ENCODE measurements around the gene CCM2. TPM values are rescaled to one million over a fixed set of nuclear protein-coding genes. Genes with fewer than 3 reads are reported as not detected.

Gene CCM2
- total and polyA plus RNA-seq, 2 of the 8 experiments (the other 6 are each of a cell fraction or from before 2014, with no cell fraction given) = 31.6 to 41.2 TPM

DNA sequence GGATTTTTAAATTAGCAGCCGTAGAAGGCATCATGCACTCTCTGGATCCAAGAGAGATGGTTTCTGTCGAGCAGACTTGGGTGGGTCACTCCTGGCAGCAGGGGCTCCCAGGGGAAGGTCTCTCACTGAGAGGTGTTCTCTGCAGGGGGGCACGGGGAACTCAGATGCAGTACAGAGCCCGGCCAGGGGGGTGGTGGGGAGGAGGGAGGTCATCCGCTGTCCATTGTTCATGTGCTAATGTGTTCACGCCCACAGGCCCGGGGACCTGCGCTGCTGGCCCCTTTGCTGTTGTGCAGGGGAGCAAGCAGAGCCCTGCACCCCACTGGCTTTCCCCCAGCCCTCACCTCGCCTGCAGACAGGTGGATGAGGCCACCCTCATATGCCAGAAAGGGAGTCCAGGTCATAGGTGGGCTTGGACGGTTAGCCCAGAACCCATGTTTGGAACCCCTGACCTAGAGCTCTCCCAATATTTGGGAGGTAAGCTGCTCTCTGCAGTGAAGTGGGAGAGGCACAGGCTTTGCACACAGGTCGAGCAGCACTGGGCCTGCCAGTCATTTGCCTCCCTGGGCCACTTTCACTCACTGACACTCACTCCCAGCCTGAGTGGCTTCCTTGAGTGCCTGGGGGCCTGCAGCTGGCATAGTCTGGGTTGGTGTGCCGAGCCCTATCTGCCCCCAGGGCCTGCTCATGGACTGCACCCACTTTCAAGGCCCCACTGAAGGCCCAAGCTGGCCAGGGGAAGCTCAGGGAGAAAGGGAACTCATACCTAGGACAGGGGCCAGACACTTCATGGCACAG is 124.1 kb downstream of the CCM2 start:
- peak overlapping the region; percentile 21 for H4K5ac ChIP-seq (ENCODE audit: insufficient read length, low read depth, low read length)
- peak overlapping the region; percentile 65 for H3K4ac ChIP-seq (replicated peaks; ENCODE audit: insufficient read length, low read depth, low read length)
- peak overlapping the region; percentile 87 for H4K91ac ChIP-seq (replicated peaks; ENCODE audit: insufficient read length, low read length)
- H3K4me2 ChIP-seq (ENCODE audit: insufficient read depth in 1 of 2, low read depth in 2 of 2, low read length in 2 of 2) = peak overlapping the region; percentile 9 to 26; a peak in 2 of 4 replicates
- no peak overlapping the region for H3K27ac ChIP-seq (ENCODE audit: low read depth, low read length)
- no peak overlapping the region for H3K14ac ChIP-seq (ENCODE audit: insufficient read length)
- no peaks in the 10 kb centered on the region for H3K9me3 ChIP-seq (ENCODE audit: insufficient read depth in 2 of 2, low read depth in 1 of 2, low read length in 1 of 2)
- H3K27me3 ChIP-seq (replicated peaks in 1 of 4; ENCODE audit: control insufficient read depth in 3 of 4, extremely low read depth in 1 of 4, insufficient read depth in 3 of 4, low read length in 3 of 4) = no peaks in the 10 kb centered on the region
- H3K18ac ChIP-seq (ENCODE audit: extremely low read depth, low read length) = peak overlapping the region; percentile 78
- no peaks in the 10 kb centered on the region for H3K23me2 ChIP-seq (ENCODE audit: low read depth, low read length)
- FAIRE-seq (no peak), DNase-seq (ENCODE audit: low read depth in 1 of 2, low spot score in 2 of 2) (peak in 1 of 2 experiments; percentile 56)
- H2BK120ac ChIP-seq (replicated peaks; ENCODE audit: low read depth, low read length) = no peak overlapping the region
- H2BK5ac ChIP-seq (ENCODE audit: low read depth, low read length) = peak overlapping the region; percentile 32; the same call in 1 of the 2 replicates
- H3K23ac ChIP-seq (ENCODE audit: insufficient read length) = no peak overlapping the region
- no peak overlapping the region for H3K4me3 ChIP-seq (ENCODE audit: extremely low read depth in 1 of 4, insufficient read depth in 2 of 4, low read depth in 3 of 4, low read length in 4 of 4)
- H3K4me1 ChIP-seq (replicated peaks in 1 of 4; ENCODE audit: control insufficient read depth in 3 of 4, insufficient read depth in 4 of 4, low read length in 3 of 4) = peaks cover 0 to 13% (median 10%) of the 10 kb centered on the region in 4 experiments; a peak in 6 of 7 replicates
- no peaks in the 10 kb centered on the region for H3K79me1 ChIP-seq (ENCODE audit: low read depth, low read length)
- TF ChIP-seq ASH2L (IDR thresholded peaks at IDR 0.05; ENCODE audit: low read length) = peak; percentile 32
- TF ChIP-seq FOSL1 (IDR thresholded peaks at IDR 0.05; ENCODE audit: insufficient read depth, low read depth, low read length) = no peak
- TF ChIP-seq SIRT6 (IDR thresholded peaks at IDR 0.05; ENCODE audit: low read length) = no peak
- TF ChIP-seq EP300 (IDR thresholded peaks at IDR 0.05; ENCODE audit: borderline replicate concordance in 1 of 2, low read depth in 2 of 2, low read length in 2 of 2) = no peak
- no peaks in the 10 kb centered on the region for H4K20me1 ChIP-seq (replicated peaks in 1 of 2; ENCODE audit: control insufficient read depth in 1 of 2, insufficient read depth in 2 of 2, low read length in 2 of 2)
- H3K56ac ChIP-seq (replicated peaks; ENCODE audit: insufficient read length, low read depth, low read length) = no peak overlapping the region
- H2BK15ac ChIP-seq (ENCODE audit: low read length) = peak overlapping the region; percentile 92; the same call in 1 of the 2 replicates
- H3K36me3 ChIP-seq (ENCODE audit: control insufficient read depth in 2 of 4, insufficient read depth in 4 of 4, low read length in 3 of 4) = no peaks in the 10 kb centered on the region
- ChIA-PET CTCF (ENCODE audit: partially characterized antibody) (interaction anchor here (0.6 to 5.5 kb wide), 8 partner anchors 9 to 1044 kb away, joined by 3 to 39 read pairs (median 4); no protein-coding TSS in a partner anchor), POLR2A (ENCODE audit: partially characterized antibody) (interaction anchor here (1.8 to 6.5 kb wide), 3 partner anchors 10 to 138 kb away, joined by 4 to 43 read pairs (median 6); partner anchors contain the start of gene TBRG4)
- no peak overlapping the region for H2AK5ac ChIP-seq (ENCODE audit: low read depth, low read length)
- peak overlapping the region; percentile 61; the same call in 1 of the 2 replicates for H2BK20ac ChIP-seq (ENCODE audit: low read length)
- H3K9ac ChIP-seq (replicated peaks in 1 of 4; ENCODE audit: extremely low read depth in 1 of 4, low read depth in 3 of 4, low read length in 3 of 4) = no peak overlapping the region; a peak in 1 of 7 replicates
- 0 out of 2 replicates have a peak overlapping the region, but pooled peaks have one; percentile 12 for H2AFZ ChIP-seq (ENCODE audit: low read length)
- peak overlapping the region; percentile 50; the same call in 1 of the 2 replicates for H2BK12ac ChIP-seq (ENCODE audit: low read depth, low read length)
- H3K79me2 ChIP-seq (ENCODE audit: control insufficient read depth in 1 of 2, insufficient read depth in 2 of 2, low read length in 2 of 2) = no peaks in the 10 kb centered on the region
- 68% methylated on average over 8 of the region's 12 CpGs; no CpG with 5 or more reads in 1 of the 2 experiments for WGBS, 2 experiments (ENCODE audit: extremely low coverage in 1 of 2, insufficient coverage in 1 of 2, insufficient read length in 1 of 2, insufficient replicate concordance in 2 of 2, low coverage in 1 of 2, low lambda C conversion rate in 2 of 2, missing lambda C conversion rate in 1 of 2)
- peak overlapping the region; percentile 57; the same call in 1 of the 2 replicates for H4K8ac ChIP-seq (ENCODE audit: extremely low read depth, insufficient read depth, low read length)

Measured in H1 (cell line).